HUES6 (cell line): ENCODE measurements around the gene HIP1.
A peak's percentile ranks its signal among the peaks of the same experiment; 100 is the strongest.
"Not testable (repeated sequence)": the region's sequence is repeated elsewhere in the genome, so short reads cannot be mapped to it uniquely, and the experiment has no call there.

ENCODE experiments used
- H3K27ac ChIP-seq: 2 replicates; pipeline ENCODE4 v1.7.0; 2013; ENCODE audit warnings: low read depth, mild to moderate bottlenecking, low read length, inconsistent platforms
- H3K27me3 ChIP-seq: 2 replicates; pipeline ENCODE4 v1.6.1; 2013; ENCODE audit warnings: low read length; ENCODE audit not compliant: control insufficient read depth, insufficient read depth
- H3K36me3 ChIP-seq: 2 replicates; pipeline ENCODE4 v1.6.1; 2013; ENCODE audit warnings: low read length; ENCODE audit not compliant: control insufficient read depth, insufficient read depth
- H3K4me1 ChIP-seq: 2 replicates; pipeline ENCODE4 v1.6.1; 2013; ENCODE audit warnings: low read length; ENCODE audit not compliant: control insufficient read depth, insufficient read depth
- H3K4me3 ChIP-seq: 2 replicates; pipeline ENCODE4 v1.5.1; 2013; ENCODE audit warnings: low read depth, low read length
- H3K9ac ChIP-seq: one replicate; pipeline ENCODE4 v1.6.1; 2013; ENCODE audit warnings: mild to moderate bottlenecking, low read length
- H3K9me3 ChIP-seq: 2 replicates; pipeline ENCODE4 v1.6.1; 2013; ENCODE audit warnings: low read depth, low read length; ENCODE audit not compliant: control insufficient read depth, insufficient read depth

Gene HIP1

DNA sequence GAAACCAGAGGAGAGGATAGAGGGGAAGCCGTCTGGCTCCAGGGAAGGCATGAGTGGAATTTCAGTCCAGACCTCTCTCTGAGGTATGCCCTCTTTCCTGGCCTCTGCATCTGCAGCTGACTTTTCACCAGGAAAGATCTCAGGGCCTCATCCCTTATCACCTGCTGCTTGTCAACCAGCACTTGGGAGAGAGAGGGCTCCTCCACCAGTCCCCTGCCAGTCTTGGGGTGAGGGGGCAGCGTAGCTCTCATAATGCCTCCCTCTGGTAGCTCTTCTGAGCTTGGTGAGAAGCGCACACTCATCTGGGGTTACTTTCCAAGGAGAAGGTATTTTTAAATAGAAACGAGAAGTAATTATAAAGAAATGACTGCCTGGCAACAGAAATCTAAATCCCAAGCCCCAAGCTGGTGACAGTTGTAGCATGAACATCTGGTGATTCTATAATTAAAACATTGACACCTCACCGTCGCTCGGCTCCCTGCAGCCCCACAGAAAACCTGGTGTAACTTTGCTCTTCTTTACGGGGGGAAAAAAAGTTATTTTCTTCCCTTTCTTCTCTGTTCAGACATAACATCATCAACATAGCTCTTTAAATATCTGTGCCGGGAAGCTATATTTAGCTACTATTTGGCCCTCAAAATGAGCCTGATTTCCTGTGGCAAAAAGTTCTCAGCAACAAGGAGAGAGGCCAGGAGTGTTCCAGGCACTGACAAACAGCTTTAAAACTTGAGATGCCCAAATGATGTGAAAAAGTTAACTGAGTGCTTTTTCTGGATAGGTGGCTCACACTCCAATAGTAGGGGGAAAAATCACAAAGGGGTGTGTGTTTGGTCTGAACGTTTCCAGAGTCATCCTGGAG is 26.9 kb downstream of the HIP1 start:
- Histone ChIP-seq H3K9ac (peak overlapping the region; percentile 15), H3K36me3 (no peaks in the 10 kb centered on the region), H3K27ac (no peak overlapping the region), H3K4me3 (no peak overlapping the region), H3K4me1 (peaks cover 8% of the 10 kb centered on the region; the same call in 1 of the 2 replicates), H3K9me3 (peaks cover 7% of the 10 kb centered on the region; the same call in 1 of the 2 replicates), H3K27me3 (no peaks in the 10 kb centered on the region)

DNA sequence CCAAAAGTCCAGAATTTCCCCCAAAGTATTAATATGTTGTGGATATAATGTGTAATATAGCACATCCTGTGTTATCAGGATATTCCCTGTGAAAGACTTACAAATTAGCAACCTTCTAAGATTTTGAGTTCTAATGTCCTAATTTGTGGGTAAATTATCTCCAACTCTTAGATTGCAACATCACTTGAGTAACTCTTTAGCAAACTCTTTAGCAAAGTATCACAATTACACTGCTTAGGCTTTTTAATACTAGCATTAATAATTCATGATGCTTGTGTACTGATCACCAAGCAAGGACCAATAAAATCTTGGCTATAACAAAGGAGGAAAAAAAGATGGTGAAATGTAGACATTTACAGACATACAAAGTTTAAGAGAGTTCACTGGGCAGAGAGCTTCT is 27.7 kb downstream of the HIP1 start:
- H3K4me1 ChIP-seq = peaks cover 8% of the 10 kb centered on the region; the same call in 1 of the 2 replicates
- no peak overlapping the region for H3K9ac ChIP-seq
- H3K27me3 ChIP-seq = no peaks in the 10 kb centered on the region
- 0 out of 2 replicates have a peak overlapping the region, but pooled peaks have one; percentile 3 for H3K27ac ChIP-seq
- peaks cover 7% of the 10 kb centered on the region; the same call in 1 of the 2 replicates for H3K9me3 ChIP-seq
- no peak overlapping the region for H3K4me3 ChIP-seq
- no peaks in the 10 kb centered on the region for H3K36me3 ChIP-seq

DNA sequence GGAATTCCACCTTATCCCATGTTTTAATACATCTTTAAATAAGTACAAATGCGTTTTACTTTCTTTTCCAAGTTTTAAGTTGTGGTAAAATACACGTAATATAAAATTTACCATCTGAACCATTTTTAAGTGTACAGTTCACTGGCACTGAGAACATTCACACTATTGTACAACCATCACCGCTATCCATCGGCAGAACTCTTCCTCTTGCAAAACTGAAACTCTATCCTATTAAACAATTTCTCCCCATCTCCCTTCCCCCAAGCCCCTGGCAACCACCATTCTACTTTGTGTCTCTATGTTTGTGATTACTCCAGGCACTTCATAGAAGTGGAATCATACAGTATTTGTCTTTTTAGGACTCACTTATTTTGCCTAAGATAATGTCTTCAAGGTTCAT is 33.8 kb downstream of the HIP1 start:
- Histone ChIP-seq H3K27me3 (no peaks in the 10 kb centered on the region), H3K4me3 (no peak overlapping the region), H3K9me3 (peaks cover 3% of the 10 kb centered on the region; the same call in 1 of the 2 replicates), H3K36me3 (no peaks in the 10 kb centered on the region), H3K27ac (no peak overlapping the region), H3K4me1 (peaks cover 4% of the 10 kb centered on the region; the same call in 1 of the 2 replicates), H3K9ac (no peak overlapping the region)

DNA sequence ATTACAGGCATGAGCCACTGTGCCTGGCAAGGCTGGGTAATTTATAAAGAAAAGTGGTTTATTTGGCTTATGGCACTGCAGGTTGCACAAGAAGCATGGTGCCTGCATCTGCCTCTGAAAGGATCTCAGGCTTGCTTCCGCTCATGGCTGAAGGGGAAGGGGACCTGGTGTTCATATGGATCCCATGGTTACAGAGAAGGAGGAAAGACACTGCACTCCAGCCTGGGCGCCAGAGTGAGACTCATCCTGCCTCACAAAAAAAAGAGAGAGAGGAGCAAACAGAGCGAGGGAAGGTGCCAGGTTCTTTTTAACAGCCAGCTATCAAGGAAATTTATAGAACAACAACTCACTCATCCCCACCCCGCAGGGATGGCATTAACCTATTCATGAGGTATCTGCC is 36.2 kb downstream of the HIP1 start:
- Histone ChIP-seq H3K4me1 (peaks cover 4% of the 10 kb centered on the region; the same call in 1 of the 2 replicates), H3K27me3 (no peaks in the 10 kb centered on the region), H3K9me3 (no peaks in the 10 kb centered on the region), H3K36me3 (no peaks in the 10 kb centered on the region), H3K9ac (no peak overlapping the region), H3K4me3 (no peak overlapping the region), H3K27ac (no peak overlapping the region)

DNA sequence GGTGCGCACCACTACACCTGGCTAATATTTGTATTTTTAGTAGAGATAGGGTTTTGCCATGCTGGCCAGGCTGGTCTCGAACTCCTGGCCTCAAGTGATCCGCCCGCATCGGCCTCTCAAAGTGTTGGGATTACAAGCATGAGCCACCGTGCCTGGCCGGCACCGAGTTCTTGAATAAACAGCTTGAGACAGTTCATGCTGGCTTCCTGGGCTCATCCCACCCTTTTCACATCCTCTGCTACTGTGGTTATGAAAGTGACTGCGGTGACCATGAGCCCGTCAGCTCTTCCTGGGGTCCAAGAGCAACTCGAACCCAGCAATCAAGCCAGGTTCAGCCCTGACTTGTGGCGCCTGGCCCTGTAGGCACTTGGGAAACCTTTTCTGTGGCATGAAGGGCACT is 38.7 kb downstream of the HIP1 start:
- Histone ChIP-seq H3K27ac (no peak overlapping the region), H3K4me1 (peaks cover 4% of the 10 kb centered on the region; the same call in 1 of the 2 replicates), H3K36me3 (no peaks in the 10 kb centered on the region), H3K9ac (no peak overlapping the region), H3K27me3 (no peaks in the 10 kb centered on the region), H3K4me3 (no peak overlapping the region), H3K9me3 (no peaks in the 10 kb centered on the region)

DNA sequence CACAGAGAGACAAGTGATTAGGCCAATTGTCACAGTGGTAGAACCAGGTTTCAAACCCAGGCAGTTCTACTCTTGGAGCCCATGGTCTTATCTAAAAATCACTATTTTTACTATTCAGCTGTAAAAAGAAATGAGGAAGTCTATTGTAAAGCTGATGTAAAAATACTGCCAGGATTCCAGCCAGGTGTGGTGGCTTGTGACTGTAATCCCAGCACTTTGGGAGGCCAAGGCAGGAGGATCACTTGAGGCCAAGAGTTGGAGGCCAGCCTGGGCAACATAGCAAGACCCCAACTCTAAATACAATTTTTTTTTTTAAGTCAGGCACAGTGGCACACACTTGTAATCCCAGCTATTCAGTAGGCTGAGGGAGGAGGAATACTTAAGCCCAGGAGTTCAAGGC is 40.4 kb downstream of the HIP1 start:
- no peaks in the 10 kb centered on the region for H3K27me3 ChIP-seq
- no peak overlapping the region for H3K27ac ChIP-seq
- H3K36me3 ChIP-seq = no peaks in the 10 kb centered on the region
- H3K4me3 ChIP-seq = no peak overlapping the region
- H3K9ac ChIP-seq = no peak overlapping the region
- H3K4me1 ChIP-seq = peaks cover 4% of the 10 kb centered on the region; the same call in 1 of the 2 replicates
- no peaks in the 10 kb centered on the region for H3K9me3 ChIP-seq

DNA sequence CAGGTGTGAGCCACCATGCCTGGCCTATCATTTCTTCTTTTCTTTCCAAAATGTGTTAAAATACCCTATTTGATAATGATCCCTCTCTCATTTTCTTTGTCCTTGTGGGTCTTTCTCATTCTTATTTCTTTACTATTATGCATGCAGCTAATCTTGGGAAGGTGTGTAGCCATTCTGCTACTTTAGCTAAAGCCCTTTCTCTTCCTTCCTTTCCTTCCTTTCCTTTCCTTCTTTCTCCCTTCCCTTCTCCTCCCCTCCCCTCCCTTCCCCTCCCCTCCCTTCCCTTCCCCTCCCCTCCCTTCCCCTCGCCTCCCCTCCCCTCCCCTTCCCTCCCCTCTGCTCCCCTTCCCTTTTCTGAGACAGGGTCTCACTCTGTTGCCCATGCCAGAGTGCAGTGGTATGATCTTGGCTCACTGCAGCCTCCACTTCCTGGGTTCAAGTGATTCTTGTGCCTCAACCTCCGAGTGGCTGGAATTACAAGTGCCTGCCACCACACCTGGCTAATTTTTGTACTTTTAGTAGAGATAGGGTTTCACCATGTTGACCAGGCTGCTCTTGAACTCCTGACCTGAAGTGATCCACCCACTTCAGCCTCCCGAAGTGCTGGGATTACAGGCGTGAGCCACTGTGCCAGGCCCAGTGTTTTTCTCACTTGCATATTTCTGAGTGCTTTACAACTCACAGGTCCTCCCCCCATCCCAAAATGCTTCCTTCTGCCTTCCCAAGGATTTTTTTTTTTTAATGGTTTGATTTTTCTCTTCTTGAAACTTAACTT is 42.3 kb downstream of the HIP1 start:
- H3K36me3 ChIP-seq = no peaks in the 10 kb centered on the region
- no peak overlapping the region for H3K9ac ChIP-seq
- no peak overlapping the region for H3K4me3 ChIP-seq
- no peaks in the 10 kb centered on the region for H3K9me3 ChIP-seq
- H3K27ac ChIP-seq = no peak overlapping the region
- H3K27me3 ChIP-seq = no peaks in the 10 kb centered on the region
- no peaks in the 10 kb centered on the region for H3K4me1 ChIP-seq

DNA sequence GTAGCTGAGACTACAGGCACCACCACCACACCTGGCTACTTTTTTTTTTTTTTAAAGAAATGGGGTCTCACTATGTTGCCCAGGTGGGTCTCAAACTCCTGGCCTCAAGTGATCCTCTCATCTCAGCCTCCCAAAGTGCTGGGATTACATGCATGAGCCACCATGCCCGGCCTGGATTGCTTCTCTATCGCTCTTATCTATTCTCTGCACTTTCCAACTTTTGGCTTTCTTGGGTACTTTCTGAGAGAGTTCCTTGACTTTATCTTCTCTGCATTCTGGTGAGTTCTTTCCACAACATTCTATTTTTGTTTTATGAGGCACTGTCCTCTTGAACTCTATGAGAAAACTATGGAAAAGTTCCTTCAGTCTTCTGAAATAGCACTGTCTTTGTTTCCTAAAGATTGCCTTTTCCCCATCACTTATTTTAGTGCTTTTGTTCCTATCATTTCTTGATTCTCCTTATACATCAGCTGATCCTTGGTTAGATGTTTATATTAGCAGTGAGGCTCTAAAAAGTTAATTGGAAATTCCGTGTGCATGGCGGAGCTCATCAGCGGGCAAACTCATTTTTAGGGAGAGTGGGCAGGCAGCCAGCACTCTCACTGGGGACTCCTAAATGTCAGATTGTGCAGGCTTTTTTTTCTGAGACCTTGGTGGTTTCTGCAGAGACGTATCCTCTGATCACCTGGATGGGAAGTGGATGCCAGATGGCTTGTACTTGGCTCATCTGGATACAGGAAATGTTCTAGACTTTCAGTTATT is 43.9 kb downstream of the HIP1 start:
- no peak overlapping the region for H3K9ac ChIP-seq
- no peak overlapping the region for H3K4me3 ChIP-seq
- no peak overlapping the region for H3K27ac ChIP-seq
- H3K4me1 ChIP-seq = 0 out of 2 replicates have a peak, but pooled peaks cover under 1% of the 10 kb centered on the region
- H3K9me3 ChIP-seq = no peaks in the 10 kb centered on the region
- H3K36me3 ChIP-seq = no peaks in the 10 kb centered on the region
- H3K27me3 ChIP-seq = no peaks in the 10 kb centered on the region

DNA sequence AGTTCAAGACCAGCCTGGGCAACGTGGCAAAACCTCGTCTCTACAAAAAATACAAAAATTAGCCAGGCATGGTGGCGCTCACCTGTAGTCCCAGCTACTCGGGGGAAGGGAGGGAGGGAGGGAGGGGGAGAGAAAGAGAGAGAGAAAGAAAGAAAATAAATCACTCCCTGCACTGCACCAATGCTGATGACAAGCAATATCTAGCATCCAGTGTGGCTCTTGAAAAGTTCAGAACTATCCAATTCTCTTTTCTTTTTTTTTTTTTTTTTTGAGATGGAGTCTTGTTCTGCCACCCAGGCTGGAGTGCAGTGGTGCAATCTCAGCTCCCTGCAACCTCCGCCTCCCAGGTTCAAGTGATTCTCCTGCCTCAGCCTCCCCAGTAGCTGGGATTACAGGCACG is 45.1 kb downstream of the HIP1 start:
- not testable (repeated sequence) for H3K9me3 ChIP-seq

DNA sequence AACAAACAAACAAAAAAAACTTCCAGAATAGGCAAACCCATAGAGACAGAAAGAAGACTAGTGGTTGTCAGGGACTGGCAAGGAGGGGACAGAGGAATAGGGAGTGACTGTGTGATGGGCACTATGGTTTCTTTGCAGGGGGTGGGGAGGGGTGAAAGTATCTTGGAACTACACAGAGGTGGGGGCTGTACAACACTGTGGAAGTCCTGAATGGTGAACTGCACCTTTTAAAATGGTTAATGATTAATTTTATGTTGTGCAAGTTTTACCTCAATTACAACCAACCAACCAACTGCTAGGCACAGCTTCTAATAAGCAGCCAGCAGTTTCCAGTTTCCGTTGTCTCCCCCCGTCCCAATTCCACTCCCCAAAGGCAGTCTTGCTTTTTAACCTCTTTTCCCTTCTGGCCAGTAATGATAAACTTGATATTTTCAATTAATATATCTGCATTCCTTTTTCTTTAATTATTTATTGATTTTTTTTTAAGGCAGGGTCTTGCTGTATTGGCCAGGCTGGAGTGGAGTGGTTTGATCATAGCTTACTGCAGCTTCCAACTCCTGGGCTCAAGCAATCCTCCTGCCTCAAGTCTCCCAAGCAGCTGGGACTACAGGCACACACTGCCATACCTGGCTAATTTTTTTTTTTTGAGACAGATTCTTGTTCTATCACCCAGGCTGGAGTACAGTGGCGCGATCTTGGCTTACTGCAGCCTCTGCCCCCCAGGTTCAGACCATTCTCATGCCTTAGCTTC is 46.8 kb downstream of the HIP1 start:
- no peak overlapping the region for H3K27ac ChIP-seq
- H3K4me1 ChIP-seq = 0 out of 2 replicates have a peak, but pooled peaks cover 4% of the 10 kb centered on the region
- no peak overlapping the region for H3K4me3 ChIP-seq
- no peaks in the 10 kb centered on the region for H3K9me3 ChIP-seq
- H3K36me3 ChIP-seq = no peaks in the 10 kb centered on the region
- no peak overlapping the region for H3K9ac ChIP-seq
- H3K27me3 ChIP-seq = no peaks in the 10 kb centered on the region

More for the DNA sequence above, 45.1 kb downstream of the HIP1 start:
- not testable (repeated sequence) for H3K36me3 ChIP-seq, H3K4me1 ChIP-seq, H3K4me3 ChIP-seq, H3K27me3 ChIP-seq, H3K9ac ChIP-seq, H3K27ac ChIP-seq
